Calu3 (cell line): ENCODE results near the gene HAUS7. TPM values are rescaled to one million over a fixed set of nuclear protein-coding genes. Genes with fewer than 3 reads are reported as not detected.
A peak's percentile ranks its signal among the peaks of the same experiment; 100 is the strongest.

Source experiments
- BruUV-seq: library from RNA; stranded (reverse); fragments of 400-500 nt; replicated peaks from 2 replicates; lab custom pipeline; 2021; lab: Mats Ljungman, UMichigan
- CTCF ChIA-PET: fragments of 300-600 bp; sonication (Branson Sonifier 250); formaldehyde crosslinking; loops from one replicate; lab custom pipeline; 2022; ENCODE audit warnings: antibody characterized with exemption; lab: Charles Lee
- DNase-seq: peaks from one replicate; pipeline ENCODE4 v3.0.0; 2022
- H3K27ac Mint-ChIP-seq: one replicate; pipeline ENCODE4 v1.8.0; 2022; ENCODE audit warnings: mixed read lengths; ENCODE audit not compliant: unreplicated experiment
- H3K27me3 Mint-ChIP-seq: one replicate; pipeline ENCODE4 v1.8.0; 2022; ENCODE audit warnings: mixed read lengths; ENCODE audit not compliant: unreplicated experiment
- H3K36me3 Mint-ChIP-seq: one replicate; pipeline ENCODE4 v1.8.0; 2022; ENCODE audit warnings: mild to moderate bottlenecking, moderate library complexity, mixed read lengths; ENCODE audit not compliant: insufficient read depth, unreplicated experiment
- H3K4me1 Mint-ChIP-seq: one replicate; pipeline ENCODE4 v1.8.0; 2022; ENCODE audit warnings: mild to moderate bottlenecking, low read depth, mixed read lengths; ENCODE audit not compliant: unreplicated experiment
- H3K4me3 Mint-ChIP-seq: one replicate; pipeline ENCODE4 v1.8.0; 2022; ENCODE audit warnings: mild to moderate bottlenecking, low read depth, moderate library complexity, mixed read lengths; ENCODE audit not compliant: unreplicated experiment
- H3K9me3 Mint-ChIP-seq: one replicate; pipeline ENCODE4 v1.8.0; 2022; ENCODE audit warnings: low read depth, mixed read lengths; ENCODE audit not compliant: unreplicated experiment
- intact Hi-C: fragments of 100-400 bp; cut with micrococcal nuclease; formaldehyde crosslinking; loops from one replicate; pipeline ENCODE4 v1.10.0; 2022; ENCODE audit not compliant: unreplicated experiment
- total RNA-seq: library from RNA; stranded (reverse); gene quantifications from 2 replicates; pipeline ENCODE4 v1.2.3, GENCODE V29; 2022
- TF ChIP-seq, protein P1 (sequence below): fragments of 200-600 bp; IDR thresholded peaks from one replicate; pipeline ENCODE4 v1.8.0; 2022; ENCODE audit warnings: antibody characterized with exemption; ENCODE audit not compliant: unreplicated experiment

HAUS7 gene
- total RNA-seq, 1 experiment from 2014 or later, result 38.6 TPM

DNA sequence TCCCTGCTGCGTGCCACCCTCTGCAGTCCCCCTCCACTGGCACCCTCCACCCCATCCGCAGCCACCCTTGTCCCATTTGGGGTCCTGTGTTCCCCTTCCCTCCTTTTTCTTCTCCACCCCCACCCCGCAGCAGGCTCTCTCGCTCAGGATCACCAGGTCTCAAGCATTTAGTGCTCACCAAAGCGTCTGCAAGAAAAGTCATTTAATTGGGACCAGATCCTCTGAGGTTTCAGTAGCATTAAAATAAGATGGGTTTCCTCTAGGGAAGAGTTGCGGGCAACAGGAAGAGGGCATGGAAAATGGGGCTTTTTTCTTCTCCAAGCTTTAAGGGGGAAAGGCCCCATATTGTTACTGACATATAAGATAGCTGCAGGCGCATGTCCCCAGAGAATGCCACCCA lies 4.9 kb upstream of the HAUS7 start:
- H3K4me3 Mint-ChIP-seq, result no peak overlapping the region
- no TSS peak for BruUV-seq
- no peaks in the 10 kb centered on the region for H3K4me1 Mint-ChIP-seq
- peaks cover 4% of the 10 kb centered on the region for H3K36me3 Mint-ChIP-seq
- intact Hi-C loops, result no loop called here
- H3K9me3 Mint-ChIP-seq, result no peaks in the 10 kb centered on the region
- TF ChIP-seq, protein P1, sequence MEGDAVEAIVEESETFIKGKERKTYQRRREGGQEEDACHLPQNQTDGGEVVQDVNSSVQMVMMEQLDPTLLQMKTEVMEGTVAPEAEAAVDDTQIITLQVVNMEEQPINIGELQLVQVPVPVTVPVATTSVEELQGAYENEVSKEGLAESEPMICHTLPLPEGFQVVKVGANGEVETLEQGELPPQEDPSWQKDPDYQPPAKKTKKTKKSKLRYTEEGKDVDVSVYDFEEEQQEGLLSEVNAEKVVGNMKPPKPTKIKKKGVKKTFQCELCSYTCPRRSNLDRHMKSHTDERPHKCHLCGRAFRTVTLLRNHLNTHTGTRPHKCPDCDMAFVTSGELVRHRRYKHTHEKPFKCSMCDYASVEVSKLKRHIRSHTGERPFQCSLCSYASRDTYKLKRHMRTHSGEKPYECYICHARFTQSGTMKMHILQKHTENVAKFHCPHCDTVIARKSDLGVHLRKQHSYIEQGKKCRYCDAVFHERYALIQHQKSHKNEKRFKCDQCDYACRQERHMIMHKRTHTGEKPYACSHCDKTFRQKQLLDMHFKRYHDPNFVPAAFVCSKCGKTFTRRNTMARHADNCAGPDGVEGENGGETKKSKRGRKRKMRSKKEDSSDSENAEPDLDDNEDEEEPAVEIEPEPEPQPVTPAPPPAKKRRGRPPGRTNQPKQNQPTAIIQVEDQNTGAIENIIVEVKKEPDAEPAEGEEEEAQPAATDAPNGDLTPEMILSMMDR, result no peak
- CTCF ChIA-PET, result no interaction called here
- peaks cover 71% of the 10 kb centered on the region for H3K27me3 Mint-ChIP-seq
- no peak for DNase-seq
- H3K27ac Mint-ChIP-seq, result no peak overlapping the region

DNA sequence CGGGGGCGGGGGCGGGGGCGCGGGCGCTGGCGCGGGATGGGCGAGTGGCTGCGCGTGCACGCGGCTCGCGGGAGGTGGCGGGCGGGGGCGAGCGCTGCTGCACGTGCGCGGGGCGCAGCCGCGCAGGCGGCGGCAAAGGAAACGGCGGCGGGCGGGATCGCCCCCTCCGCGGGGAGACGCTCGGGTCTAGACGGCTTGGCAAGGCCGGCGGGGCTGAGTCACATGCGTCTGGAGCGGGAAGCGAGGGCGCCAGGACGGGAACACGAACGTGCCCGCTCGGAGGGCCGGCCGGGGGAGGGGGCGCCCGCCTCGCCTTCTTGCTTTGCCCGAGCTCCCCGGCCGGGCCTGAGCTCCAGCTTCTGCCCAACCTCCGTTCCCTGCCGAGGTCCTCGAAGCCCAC lies 4.3 kb upstream of the HAUS7 start:
- intact Hi-C loops, result no loop called here
- BruUV-seq, result no TSS peak
- Mint-ChIP-seq H3K36me3 (peaks cover 10% of the 10 kb centered on the region), H3K27ac (no peak overlapping the region), H3K9me3 (no peaks in the 10 kb centered on the region), H3K4me3 (no peak overlapping the region), H3K4me1 (no peaks in the 10 kb centered on the region), H3K27me3 (peaks cover 70% of the 10 kb centered on the region)
- DNase-seq, result peak; percentile 41
- TF ChIP-seq, protein P1, result no peak
- CTCF ChIA-PET, result no interaction called here

DNA sequence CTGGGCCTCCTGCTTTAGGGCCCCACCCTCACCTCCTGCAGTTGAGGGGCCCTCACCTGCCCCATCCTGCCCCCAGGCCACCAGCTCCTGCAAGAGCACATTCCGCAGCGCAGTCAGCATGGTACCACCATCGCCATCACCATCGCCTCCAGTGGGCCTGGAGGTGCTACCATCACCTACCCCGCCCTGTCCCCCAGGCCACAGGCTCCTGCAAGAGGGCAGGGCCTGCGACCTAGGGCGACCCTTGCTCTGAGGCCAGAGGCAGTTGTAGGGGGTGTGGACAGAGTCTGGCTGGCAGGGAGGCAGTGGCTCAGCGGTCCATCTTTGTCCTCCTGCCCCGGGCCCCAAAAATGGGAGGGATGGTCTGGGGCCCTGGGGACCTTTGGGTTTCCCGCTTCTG lies 3.9 kb upstream of the HAUS7 start:
- no peak for DNase-seq
- CTCF ChIA-PET, result no interaction called here
- Mint-ChIP-seq H3K36me3 (peaks cover 13% of the 10 kb centered on the region), H3K27ac (no peak overlapping the region), H3K4me1 (no peaks in the 10 kb centered on the region), H3K27me3 (peaks cover 66% of the 10 kb centered on the region), H3K4me3 (no peak overlapping the region), H3K9me3 (no peaks in the 10 kb centered on the region)
- TF ChIP-seq, protein P1, result no peak
- BruUV-seq, result no TSS peak
- intact Hi-C loops, result no loop called here

DNA sequence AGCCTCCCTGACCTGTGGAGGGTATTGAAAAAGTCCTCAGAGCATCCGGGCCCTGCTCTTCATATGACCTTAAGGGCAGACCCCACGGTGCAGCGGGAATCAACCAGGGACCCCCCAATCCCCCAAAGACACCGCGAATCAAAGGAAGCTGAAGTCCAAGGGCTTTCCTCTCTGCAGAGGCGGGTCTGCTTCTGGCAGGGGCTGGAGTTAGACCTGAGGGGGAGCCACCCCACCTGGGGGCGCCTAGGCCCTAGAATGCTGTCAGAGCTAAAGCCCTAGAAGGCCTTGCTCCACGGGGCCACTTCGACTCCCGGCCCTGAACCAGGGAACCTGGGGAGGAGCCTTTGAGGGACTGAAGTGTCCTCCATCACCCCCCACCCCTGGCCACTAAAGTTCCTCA lies 2.8 kb upstream of the HAUS7 start:
- no peak overlapping the region for H3K4me3 Mint-ChIP-seq
- no peak overlapping the region for H3K27ac Mint-ChIP-seq
- TF ChIP-seq, protein P1, result no peak
- CTCF ChIA-PET, result no interaction called here
- no peaks in the 10 kb centered on the region for H3K9me3 Mint-ChIP-seq
- no TSS peak for BruUV-seq
- peaks cover 13% of the 10 kb centered on the region for H3K36me3 Mint-ChIP-seq
- peaks cover 55% of the 10 kb centered on the region for H3K27me3 Mint-ChIP-seq
- DNase-seq, result no peak
- no peaks in the 10 kb centered on the region for H3K4me1 Mint-ChIP-seq
- intact Hi-C loops, result no loop called here
